Stomach (tissue), 4 donors: ENCODE data around the gene ZNF423.

Experiments
- EP300 ChIP-seq: sonication (generic); formaldehyde crosslinking; IDR thresholded peaks from one replicate; pipeline ENCODE4 v1.6.1; 2017; ENCODE audit warnings: antibody characterized with exemption
- POLR2A ChIP-seq, 4 donors: fragments of 450-650 bp; IDR thresholded peaks; one replicate each; pipeline ENCODE4 v1.6.1; 2016; ENCODE audit warnings: antibody characterized with exemption in 4 of 4, control low read depth in 2 of 4, mild to moderate bottlenecking in 1 of 4, moderate library complexity in 1 of 4
- POLR2AphosphoS5 ChIP-seq, 3 donors: sonication (generic); formaldehyde crosslinking; IDR thresholded peaks; one replicate each; pipeline ENCODE4 v1.6.1; 2016; ENCODE audit warnings: antibody characterized with exemption in 3 of 3
- TF ChIP-seq, protein P1 (sequence below), 7 experiments: fragments of 450-650 bp in 4 of 7; fragments of 200-600 bp in 3 of 7; sonication (generic) in 3 of 7; IDR thresholded peaks; one replicate each; pipeline ENCODE4 v1.5.1; 2016 to 2019; ENCODE audit warnings: antibody characterized with exemption in 7 of 7, control low read depth in 2 of 7, mild to moderate bottlenecking in 1 of 7

- TF ChIP-seq, protein P1, sequence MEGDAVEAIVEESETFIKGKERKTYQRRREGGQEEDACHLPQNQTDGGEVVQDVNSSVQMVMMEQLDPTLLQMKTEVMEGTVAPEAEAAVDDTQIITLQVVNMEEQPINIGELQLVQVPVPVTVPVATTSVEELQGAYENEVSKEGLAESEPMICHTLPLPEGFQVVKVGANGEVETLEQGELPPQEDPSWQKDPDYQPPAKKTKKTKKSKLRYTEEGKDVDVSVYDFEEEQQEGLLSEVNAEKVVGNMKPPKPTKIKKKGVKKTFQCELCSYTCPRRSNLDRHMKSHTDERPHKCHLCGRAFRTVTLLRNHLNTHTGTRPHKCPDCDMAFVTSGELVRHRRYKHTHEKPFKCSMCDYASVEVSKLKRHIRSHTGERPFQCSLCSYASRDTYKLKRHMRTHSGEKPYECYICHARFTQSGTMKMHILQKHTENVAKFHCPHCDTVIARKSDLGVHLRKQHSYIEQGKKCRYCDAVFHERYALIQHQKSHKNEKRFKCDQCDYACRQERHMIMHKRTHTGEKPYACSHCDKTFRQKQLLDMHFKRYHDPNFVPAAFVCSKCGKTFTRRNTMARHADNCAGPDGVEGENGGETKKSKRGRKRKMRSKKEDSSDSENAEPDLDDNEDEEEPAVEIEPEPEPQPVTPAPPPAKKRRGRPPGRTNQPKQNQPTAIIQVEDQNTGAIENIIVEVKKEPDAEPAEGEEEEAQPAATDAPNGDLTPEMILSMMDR (IDR thresholded peaks at IDR 0.05) = no peak
- no peak for TF ChIP-seq POLR2A (IDR thresholded peaks at IDR 0.05)
- TF ChIP-seq EP300 = no peak
- TF ChIP-seq POLR2AphosphoS5 (IDR thresholded peaks at IDR 0.05) = no peak
These were observed 402.9 kb downstream of the ZNF423 start for GRCh38 chr16:49453021-49453420.
